Fibroblast of the conjunctiva (primary cell): ENCODE results near the gene BRPF1.

Experiments
- DNase-seq: peaks from one replicate; pipeline ENCODE4 v3.0.0-alpha.2; 2010; ENCODE audit warnings: low read depth

Gene BRPF1, protein sequence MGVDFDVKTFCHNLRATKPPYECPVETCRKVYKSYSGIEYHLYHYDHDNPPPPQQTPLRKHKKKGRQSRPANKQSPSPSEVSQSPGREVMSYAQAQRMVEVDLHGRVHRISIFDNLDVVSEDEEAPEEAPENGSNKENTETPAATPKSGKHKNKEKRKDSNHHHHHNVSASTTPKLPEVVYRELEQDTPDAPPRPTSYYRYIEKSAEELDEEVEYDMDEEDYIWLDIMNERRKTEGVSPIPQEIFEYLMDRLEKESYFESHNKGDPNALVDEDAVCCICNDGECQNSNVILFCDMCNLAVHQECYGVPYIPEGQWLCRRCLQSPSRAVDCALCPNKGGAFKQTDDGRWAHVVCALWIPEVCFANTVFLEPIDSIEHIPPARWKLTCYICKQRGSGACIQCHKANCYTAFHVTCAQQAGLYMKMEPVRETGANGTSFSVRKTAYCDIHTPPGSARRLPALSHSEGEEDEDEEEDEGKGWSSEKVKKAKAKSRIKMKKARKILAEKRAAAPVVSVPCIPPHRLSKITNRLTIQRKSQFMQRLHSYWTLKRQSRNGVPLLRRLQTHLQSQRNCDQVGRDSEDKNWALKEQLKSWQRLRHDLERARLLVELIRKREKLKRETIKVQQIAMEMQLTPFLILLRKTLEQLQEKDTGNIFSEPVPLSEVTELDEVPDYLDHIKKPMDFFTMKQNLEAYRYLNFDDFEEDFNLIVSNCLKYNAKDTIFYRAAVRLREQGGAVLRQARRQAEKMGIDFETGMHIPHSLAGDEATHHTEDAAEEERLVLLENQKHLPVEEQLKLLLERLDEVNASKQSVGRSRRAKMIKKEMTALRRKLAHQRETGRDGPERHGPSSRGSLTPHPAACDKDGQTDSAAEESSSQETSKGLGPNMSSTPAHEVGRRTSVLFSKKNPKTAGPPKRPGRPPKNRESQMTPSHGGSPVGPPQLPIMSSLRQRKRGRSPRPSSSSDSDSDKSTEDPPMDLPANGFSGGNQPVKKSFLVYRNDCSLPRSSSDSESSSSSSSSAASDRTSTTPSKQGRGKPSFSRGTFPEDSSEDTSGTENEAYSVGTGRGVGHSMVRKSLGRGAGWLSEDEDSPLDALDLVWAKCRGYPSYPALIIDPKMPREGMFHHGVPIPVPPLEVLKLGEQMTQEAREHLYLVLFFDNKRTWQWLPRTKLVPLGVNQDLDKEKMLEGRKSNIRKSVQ (N-terminal part only)

DNA sequence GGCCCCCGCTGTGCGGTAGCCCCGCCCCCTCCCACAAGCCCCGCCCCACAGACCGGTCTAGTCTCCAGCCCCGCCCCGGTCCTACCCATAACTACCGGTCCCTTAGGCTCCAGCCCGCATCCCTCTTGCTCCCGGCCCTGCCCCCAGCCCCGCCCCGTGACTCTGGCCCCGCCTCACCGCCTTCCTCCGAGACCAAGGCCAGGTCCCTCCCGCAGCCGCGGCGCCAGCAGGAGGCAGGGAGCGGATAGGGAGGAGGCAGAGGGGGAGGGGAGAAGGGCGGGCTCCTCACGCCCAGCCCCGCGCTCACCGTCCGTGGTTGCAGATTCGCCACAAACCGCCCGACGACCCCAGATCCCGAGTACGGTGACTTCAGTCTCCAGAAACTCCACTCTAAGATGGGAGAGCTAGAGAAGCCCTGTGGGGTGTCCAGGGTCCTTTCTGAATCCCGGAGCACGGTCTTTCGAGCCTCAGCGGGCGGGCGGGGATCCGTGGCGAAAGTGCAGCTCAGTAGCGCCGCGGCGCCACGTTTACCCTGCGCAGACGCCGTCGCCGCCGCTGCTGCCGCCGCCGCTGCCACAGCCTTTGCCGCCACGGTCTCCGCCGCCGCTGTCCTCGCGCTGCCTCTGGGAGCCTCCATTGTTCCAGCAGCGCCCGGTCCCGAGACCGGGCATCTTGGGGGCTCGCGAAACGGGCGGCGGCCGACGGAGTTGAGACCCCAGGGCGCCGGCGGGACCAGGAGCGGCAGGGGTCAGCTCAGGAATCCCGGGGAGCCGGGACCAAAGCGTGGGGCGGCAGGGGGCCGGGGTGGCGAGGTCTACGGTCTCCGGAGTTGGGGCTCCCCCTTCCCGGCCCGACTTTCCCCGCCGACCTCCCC is at the start of gene BRPF1:
Gene BRPF1 (plus strand): TSS at position 530 of the 874 bp plus-strand sequence. CDS start 2,406 bp downstream, outside the sequence.
- DNase-seq = peak; percentile 99

DNA sequence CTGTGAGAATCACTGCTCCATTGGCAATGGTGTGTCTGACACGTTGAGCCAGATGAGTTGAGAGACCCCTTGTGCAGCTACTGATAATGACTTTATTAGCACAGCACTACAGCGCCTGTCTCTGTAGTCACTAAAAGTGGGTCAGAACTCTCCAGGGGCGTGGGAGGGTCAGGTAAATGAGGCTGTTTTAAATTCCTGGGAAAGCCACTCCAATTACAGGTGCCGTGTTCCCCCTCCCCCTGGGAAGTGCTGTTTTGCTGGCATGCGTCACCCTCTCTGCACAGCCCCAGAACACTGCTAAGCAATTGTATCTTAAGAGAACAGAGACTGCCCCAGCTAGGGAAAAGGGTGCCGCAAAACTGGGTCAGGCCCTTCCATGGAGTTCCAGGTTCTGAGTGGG is 49.4 kb upstream of the BRPF1 start:
- no peak for DNase-seq

DNA sequence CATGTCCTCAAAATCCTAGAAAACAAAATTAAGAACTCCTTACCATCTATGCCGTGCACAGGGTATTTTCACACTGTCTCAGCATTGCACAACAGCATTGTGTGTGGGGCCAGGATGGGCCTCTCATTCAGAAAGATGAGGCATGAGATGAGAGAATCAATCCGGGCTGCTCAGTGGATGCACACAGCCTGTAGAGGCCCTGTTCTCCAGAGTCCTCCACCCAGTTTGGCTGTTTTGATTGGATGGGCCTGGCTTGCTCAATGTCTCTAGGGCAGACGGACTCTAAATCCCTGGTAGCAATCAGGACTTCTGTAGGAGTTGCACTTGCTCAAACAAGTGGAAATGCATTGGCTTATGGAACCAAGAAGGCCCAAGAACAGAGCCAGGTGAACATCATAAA is 48.1 kb upstream of the BRPF1 start:
- DNase-seq = no peak

DNA sequence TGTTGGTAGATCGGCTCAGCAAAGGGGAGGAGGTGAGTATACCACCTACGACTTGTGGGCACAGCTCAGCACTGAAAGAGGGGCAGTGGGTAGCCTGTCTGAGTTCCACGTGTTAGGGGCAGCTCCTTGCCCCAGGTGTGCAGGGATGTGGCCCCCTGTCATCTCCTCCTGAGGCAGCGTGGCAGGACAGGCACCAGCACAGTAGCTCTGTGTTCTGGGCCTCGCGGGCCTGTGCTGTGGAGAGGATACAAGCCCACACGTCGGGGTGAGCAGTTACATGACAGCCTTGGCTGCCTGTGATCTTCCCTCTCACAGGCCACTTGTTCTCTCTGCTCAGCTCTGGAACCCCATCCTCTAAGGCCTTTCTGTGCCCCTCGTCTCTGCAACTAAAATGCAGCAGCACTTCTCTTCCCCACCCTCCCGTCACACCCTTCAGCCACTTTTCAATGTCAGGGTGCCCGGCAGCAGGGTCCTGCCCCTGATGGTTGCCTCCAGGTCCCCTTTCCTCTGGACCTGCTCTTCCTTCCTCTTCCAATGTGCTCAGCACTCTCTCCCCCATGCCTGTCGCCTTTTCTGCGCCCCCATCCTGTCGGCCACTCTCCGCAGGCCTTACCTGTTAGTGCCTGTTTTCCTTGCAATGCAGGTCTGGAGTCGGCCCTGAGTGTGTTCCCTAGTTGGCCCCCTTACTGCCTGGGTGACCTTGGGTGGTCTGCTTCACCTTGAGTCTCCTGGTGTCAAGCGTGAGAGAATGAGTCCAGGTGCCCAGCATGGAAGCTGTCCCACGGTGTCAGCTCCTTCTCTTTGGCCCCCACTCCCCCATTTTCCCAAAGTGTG is 46.1 kb upstream of the BRPF1 start:
- no peak for DNase-seq

DNA sequence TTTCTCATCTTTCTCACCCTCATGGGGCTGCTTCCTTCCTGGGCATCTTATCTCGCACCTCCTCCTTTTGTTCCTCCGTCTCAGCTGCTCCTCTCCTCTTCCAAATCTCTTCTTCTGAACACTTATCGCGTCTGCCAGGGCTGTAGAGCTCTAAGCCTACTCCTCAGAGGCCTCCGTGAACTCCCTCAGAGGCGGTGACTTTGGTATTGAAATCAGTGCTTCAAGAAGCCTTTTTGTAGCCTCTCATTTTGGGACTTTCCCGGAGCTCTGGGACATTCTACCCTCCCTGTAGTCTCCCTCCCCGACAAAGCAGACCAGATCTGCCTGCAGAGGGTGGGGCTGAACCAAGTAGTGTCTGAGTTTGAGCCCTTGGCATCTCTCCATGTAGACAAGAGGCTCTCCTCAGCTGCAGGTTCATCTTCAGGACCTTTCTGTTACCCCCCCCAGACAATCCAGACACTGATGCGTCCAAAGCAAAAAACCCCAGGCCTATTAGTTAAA is 45.4 kb upstream of the BRPF1 start:
- DNase-seq = no peak

DNA sequence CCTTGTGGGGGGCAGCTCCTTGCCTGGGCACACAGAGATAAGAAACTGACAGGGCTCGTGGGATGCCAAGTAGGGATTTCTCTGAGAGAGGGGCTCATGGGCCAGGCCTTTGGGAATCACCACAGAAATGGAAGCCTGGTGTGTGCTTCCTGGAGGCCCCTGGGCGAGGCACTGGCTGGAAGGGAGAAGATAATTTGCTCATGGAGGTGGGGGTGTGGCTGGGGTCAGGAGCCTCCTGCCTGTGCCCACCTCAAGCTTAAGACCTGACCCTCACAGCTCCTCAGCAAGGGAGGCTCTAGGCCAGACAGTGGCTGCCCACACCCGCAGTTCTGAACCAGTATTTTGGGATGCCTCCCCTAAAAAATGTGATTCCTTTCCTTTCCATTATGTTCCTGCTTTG is 44.8 kb upstream of the BRPF1 start:
- DNase-seq = no peak

DNA sequence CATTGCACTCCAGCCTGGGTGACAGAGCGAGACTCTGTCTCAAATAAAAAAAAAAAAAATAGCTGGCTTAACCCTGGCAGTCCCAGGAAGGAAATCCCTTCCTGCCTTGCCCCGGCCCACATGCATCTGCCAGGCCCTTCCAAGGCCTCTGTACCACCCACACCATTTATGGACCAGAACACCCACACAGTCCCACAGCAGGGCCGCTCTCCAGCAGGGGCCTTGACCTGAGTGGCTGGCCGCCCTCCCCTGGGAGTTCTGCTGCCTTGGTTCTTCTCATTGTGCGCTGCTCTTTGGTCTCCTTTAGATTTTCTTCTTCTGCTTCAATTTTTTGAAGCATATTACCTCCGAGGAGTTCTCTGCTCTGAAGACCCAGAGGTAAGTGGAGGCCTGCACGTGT is 44.0 kb upstream of the BRPF1 start:
- no peak for DNase-seq

DNA sequence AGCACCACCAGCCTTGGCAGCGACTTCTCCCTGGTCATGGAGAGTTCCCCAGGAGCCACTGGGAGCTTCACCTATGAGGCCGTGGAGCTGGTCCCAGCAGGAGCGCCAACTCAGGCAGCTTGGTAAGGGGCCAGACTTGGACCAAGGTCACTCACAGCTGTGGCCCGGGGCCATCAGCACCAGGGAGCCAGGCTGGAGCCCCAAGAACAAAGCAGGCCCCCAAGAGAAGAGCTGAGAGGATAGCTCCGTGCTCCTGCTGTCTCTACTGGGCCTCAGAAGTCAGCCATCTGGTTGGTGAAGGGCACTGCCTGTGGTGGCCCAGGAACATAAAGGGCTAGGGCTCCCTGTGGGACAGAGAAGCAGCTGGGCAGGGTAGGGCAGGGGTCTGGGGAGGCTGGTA is 42.6 kb upstream of the BRPF1 start:
- DNase-seq = no peak

DNA sequence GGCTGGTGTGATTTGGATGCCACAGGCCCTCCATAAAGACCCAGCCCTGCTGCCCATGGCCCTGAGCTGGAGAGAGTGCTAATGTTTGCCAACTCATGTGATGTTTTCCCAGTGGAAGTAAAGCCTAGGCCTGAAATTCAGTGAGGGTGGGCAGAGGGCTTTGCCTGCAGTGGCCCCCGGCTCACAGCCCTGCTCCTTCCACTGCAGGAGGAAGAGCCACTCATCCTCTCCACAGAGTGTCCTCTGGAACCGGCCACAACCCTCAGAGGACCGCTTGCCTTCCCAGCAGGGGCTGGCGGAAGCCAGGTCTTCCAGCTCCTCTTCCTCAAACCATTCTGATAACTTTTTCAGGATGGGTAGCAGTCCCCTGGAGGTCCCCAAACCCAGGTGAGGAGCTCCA is 41.8 kb upstream of the BRPF1 start:
- DNase-seq = no peak

DNA sequence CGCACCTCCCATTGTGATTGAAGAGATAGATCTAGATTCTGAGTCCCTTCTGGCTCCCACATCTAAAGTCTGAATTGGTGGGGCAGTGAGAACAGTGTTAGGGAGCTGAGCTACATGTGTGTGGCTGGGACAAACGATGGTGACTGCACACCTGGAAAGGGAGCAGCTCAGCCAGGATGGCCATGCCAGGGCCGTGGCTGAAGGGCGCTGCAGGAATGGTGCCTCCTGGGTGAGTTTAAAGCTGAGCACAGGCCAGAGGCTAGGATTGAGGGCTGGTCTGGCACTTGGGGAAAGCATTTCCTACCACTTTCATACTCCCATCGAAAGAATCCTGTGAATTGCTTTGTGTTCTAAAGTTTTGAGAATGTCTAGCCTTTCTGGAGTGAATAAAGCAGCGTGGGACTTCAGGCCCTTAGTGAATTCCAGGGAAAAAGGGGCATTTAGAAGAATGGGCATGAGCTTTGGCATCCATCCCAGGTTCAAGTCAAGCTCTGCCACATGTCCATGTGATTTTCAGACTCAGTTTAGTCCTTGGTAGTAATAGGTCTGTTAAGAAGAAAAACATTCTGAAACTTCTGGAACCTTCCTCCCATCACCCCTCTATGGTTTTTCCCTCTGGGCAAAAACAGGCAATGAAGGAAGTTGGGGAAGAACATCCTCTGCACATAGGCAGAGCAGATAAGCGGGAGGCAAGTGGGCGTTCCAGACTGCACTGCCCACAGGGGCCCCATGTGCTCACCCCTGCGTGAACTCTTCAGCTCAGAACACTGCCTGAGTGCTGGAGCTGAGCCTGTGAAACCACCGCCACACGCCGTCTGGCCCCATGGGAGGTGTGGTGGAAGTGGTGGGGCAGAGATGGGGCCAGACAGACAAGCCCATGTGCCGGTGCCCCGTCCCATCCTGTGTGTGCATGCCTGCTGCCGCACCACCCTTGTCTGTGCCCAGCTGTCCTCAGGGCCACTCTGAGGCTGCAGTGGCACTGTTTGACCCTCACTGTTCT is 40.8 kb upstream of the BRPF1 start:
- no peak for DNase-seq

DNA sequence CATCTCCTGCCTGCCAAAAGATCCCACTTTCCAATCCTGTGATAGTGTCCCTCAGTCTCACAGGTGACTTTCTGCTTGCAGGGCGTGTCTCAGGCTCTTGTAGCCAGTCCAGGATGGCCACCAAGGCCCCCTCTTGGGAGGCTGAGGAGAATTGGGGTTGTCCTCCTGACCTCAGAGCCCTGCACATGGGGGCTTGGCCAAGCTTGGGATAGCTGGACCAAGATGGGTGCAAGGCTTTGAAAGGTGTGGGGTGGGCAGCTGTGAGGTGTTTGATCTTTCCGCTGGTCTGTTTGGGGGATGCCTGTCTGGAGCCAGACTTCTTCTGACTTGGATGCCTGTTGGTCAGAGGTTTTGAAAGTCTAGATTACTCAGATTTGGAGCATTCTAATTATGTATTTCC is 39.9 kb upstream of the BRPF1 start:
- no peak for DNase-seq

DNA sequence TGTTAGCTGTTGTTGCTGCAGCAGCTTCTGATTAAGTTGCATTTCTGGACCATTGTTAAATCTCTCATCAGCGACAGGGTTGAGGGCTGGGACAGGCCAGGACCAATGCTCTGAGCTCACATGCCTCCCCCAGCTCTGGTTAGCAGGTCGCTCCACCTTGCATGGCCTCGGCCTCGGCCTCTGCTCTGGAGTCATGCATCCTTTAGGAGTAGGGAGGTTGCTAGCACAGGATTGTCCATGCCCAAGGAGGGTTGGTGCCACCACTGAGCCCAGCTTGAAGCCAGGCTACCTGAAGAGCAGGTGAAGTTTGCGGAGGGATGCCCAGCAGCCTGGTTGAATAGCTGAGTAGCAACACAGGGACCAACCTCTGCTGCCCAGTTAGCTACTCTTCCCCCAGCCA is 39.1 kb upstream of the BRPF1 start:
- DNase-seq = no peak

DNA sequence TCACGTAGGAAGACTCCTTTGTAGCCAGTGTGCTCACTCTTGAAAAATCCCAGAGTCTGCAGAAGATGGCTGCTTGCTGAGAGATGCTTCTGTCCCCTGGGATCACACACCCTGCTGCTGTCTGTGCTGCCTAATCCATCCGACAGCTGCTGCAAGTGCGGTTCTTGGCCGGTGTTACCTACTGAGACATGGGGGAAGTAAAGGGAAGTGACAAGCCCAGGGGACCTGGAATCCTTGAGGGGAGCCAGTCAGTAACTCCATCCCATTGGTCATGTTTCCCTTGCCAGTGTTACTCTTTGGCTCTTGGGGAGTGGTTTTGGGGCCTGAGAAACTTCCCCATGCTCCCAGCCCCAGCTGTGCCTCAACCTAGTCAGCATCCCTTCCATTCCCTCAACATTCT is 36.2 kb upstream of the BRPF1 start:
- DNase-seq = no peak

DNA sequence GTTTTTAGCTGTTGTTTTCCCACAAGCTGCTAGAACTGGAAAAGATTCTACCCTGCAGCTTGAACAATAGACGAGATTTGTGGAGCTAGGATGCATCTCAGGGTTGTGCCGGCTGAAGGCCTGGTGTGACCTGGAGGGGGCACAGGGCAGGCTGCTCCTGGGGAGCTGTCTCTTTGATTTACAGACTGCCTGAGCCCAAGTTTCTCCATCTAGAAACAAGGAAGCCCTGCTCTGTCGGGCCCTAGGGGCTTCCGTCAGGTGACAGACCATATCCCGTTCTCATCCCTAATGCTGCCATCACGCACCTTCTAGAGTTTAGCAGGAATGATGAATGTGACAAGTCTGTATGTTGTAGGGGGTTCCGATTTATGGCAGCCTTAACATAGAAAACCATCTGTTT is 35.8 kb upstream of the BRPF1 start:
- no peak for DNase-seq

DNA sequence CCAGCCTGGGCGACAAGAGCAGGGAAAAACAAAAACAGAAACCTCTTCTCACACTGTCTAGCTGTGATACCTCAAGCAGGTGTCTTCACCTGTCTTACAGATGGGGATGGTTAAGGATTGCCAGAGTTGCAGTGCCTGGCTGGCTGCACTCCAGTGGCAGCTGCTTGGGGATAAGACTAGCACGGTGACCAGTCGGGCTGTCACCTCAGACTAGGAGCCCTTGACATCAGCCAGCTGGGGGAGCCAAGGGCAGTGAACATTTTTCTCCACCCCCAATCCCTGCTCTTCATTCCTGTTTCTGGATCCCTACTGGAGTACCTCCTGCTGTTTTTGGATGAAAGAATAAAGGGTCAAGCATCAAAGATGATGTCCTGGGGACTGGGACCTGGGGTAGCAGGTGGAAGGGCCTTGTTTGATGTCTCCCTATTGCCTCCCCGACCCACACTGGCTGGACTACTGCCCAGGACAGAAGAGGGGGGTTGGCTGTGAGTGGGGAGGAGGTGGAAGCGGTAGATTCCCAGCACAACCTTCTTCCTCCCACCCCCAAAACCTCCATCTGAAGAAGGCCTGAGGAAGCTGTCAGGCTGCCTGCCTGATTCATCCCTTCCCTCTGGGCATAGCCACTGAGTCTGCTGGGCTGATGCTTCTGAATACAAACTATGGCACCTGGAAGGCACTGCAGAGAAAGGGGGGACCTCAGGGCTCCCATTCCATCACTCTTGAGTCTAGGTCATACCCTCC is 34.9 kb upstream of the BRPF1 start:
- DNase-seq = no peak

DNA sequence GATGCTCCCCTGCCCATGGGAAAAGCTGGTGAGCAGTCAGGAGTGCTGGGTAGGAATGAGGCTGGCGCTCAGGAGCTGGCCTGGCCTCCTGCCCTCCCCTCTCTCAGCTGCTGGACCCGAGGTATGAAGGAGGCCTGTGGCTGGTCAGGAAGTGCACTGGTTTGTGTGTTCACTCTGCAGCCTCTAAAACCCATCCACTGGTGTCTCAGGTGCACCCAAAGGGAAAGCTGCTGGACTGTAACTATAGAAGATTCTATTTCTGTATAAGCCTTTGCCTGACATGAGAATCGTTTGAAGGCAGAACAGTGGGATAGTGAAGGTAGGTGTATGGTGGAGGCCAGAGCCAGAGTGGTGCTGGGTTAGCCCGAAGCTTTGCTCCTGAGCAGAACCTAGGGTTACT is 33.6 kb upstream of the BRPF1 start:
- no peak for DNase-seq

DNA sequence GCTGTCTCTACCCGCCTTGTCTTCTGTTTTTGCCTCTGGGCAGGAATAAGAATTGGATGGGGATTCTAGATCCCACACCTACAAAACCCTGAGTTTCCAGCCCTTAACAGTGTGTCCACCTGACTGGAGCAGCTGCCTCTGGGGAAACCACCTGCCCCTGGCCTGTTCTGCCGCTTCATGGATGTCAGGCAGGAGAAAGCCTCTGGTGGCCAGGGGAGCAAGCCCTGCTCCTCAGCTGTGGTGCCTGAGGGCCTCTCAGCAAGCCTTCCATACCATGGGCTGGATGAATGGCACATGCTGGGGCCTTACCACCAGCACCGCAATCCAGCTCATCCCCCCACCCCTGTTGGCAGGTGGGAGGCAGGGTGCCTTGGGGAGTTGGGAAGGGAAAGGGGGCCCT is 33.2 kb upstream of the BRPF1 start:
- DNase-seq = no peak

DNA sequence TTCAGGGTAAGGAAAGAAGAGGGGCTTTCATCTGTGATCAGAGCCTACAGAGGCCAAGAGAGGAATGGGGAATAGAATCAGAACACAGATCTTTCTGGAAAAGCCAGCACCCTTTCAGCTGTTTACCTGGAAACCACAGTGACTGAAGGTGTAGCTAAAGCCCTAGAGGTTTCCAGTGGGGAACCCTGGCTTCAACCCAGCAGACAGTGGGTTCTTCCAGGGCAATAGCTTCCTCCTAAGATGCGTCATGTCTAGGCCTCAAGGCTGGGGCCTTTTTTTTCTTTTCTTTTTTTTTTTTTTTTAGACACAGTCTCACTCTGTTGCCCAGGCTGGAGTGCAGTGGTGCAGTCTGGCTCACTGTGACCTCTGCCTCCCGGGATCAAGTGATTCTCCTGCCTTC is 31.0 kb upstream of the BRPF1 start:
- DNase-seq = no peak

DNA sequence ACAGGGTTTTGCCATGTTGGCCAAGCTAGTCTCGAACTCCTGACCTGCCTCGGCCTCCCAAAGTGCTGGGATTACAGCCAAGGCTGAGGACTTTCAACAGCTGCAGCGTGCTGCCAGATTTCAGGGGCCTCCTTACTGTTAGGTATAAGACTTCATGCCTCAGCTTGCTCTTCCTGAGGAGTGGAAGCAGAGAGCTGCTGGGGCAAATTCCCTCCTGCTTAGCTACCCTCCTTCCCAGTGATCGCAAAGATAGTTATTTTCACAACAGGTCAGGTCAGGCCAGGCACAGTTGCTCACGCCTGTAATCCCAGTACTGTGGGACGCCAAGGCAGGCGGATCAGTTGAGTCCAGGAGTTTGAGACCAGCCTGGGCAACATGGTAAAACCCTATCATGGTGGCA is 30.5 kb upstream of the BRPF1 start:
- no peak for DNase-seq
